ENCODE measurements around the gene GREM1.

GREM1 gene

DNA sequence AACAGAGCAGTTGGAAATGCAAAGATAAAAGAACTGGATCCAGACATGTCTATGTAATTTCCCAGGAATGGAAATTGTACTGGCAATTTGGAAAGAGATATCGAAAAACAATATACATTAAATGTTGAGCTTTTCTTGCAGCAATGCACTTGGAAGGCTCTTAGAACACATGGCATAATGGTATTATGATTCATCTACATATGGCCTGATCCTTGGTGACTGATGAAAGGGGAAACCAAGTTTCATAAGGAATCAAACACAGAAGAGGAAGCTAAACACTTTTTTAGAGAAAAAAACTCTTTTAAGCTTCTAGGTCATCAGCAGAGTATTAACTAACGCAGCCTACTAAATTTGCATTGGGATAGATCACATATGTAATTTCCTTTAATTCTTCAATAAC is 12.4 kb upstream of the GREM1 start:
- Histone ChIP-seq H3K4me1 (no peaks in the 10 kb centered on the region), H3K9me3 (no peaks in the 10 kb centered on the region), H3K4me3 (no peak overlapping the region), H3K36me3 (replicated peaks) (no peaks in the 10 kb centered on the region), H3K27me3 (ENCODE audit: low read depth) (peaks cover 8% of the 10 kb centered on the region; the same call in 1 of the 2 replicates)
- DNase-seq (ENCODE audit: low spot score in 2 of 2): no peak
- in situ Hi-C loops (cut with MboI; ENCODE audit: low sequenced_read_pairs): no loop called here

DNA sequence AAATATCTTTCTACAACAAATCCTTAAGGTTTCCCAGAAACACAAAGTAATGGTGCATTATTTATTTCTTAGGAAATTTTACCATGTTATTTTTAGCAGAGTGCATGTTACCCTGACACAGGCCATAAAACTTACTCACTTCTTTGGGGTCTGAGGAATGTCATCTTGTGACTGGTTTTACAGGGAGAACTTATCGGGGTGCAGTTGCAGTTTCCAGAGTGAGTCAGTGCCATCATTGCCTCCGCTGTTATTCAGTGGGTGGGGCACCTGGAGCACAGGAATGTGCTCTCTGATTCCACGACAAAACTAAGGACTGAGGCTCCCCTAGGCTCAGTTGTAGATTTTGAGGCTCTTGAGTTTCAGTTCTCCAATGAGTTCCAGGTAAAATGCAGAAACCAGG is 11.1 kb upstream of the GREM1 start:
- in situ Hi-C loops (cut with MboI; ENCODE audit: low sequenced_read_pairs): no loop called here
- DNase-seq (ENCODE audit: low spot score in 2 of 2): no peak
- Histone ChIP-seq H3K4me3 (no peak overlapping the region), H3K36me3 (replicated peaks) (no peaks in the 10 kb centered on the region), H3K9me3 (no peaks in the 10 kb centered on the region), H3K4me1 (no peaks in the 10 kb centered on the region), H3K27me3 (ENCODE audit: low read depth) (peaks cover 8% of the 10 kb centered on the region; the same call in 1 of the 2 replicates)

DNA sequence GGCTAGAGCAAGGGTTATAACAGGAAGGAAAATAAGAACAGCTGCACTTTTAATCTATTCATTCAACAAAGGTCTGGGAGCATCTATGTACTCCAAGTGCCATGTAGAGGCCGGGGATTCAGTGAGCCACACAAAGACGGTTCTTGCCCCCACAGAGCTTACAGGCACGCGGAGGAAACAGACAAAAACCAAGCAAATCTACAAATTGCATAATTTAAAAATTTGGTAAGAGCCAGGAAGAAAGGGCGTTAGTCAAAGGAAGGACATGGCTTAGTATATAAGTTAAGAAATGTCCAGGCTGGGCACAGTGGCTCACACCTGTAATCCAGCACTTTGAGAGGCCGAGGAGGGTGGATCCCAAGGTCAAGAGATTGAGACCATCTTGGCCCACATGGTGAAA is 10.4 kb upstream of the GREM1 start:
- in situ Hi-C loops (cut with MboI; ENCODE audit: low sequenced_read_pairs): no loop called here
- Histone ChIP-seq H3K4me1 (no peaks in the 10 kb centered on the region), H3K4me3 (no peak overlapping the region), H3K27me3 (ENCODE audit: low read depth) (peaks cover 8% of the 10 kb centered on the region; the same call in 1 of the 2 replicates), H3K9me3 (no peaks in the 10 kb centered on the region), H3K36me3 (replicated peaks) (no peaks in the 10 kb centered on the region)
- DNase-seq (ENCODE audit: low spot score in 2 of 2): no peak

DNA sequence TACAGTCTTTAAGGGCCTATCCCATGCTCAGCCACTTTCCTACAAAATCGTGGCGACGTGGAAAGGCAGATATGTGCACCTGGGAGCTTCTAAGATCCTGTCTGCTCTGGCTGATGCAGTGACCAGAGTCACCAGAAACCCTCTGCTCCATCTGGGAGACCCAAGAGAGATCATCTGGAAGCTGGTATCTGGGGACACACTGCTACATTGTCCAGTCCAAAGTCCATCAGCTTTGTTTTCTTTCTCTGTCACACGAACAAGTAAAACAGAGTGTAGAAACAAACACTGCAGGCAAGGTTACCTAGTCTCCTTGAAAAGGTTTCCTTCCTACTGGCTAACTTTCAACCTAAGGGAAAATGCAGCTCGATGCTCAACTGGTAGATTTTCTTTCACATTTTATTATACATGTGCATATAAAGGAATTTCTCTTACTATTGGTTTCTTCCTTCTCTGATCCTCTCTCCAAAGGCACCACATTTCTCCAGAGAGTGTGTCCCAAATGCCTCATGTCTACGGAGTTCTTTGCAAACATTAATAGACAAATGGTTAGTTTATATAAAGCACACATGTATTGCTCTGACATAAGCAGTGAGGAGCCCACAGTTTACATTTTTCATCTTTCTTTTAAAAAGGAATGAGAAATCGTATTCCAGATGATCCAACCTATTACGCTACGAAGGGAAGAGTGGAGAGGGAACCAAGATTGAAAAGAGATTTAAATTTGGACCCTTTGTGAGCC is 8.3 kb upstream of the GREM1 start:
- in situ Hi-C loops (cut with MboI; ENCODE audit: low sequenced_read_pairs): no loop called here
- Histone ChIP-seq H3K27me3 (ENCODE audit: low read depth) (peaks cover 9% of the 10 kb centered on the region; the same call in 1 of the 2 replicates), H3K4me1 (no peaks in the 10 kb centered on the region), H3K4me3 (no peak overlapping the region), H3K9me3 (no peaks in the 10 kb centered on the region), H3K36me3 (replicated peaks) (no peaks in the 10 kb centered on the region)
- no peak for DNase-seq (ENCODE audit: low spot score in 2 of 2)

DNA sequence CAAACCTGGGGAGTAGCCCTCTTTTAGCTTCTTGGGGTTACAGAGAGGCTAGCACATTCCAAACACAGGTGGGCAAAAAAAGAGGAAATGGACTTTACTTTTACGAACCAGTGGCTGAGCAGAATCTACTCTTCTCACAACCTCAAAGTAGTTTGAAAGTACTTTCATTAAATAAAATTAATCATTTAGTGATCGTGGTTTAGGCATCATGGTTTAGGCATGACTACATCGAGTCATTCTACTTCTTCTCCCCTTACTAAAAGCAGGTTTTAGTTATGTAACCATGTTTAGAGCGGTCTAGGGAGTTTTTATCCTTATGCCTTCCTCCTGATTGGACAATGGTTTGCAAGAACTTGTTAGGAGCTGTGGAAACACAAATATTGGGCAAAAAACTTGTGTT is 2.5 kb upstream of the GREM1 start:
- Histone ChIP-seq H3K4me3 (no peak overlapping the region), H3K36me3 (replicated peaks) (no peaks in the 10 kb centered on the region), H3K9me3 (no peaks in the 10 kb centered on the region), H3K4me1 (no peaks in the 10 kb centered on the region), H3K27me3 (ENCODE audit: low read depth) (peaks cover 44% of the 10 kb centered on the region)
- in situ Hi-C loops (cut with MboI; ENCODE audit: low sequenced_read_pairs): no loop called here
- DNase-seq (ENCODE audit: low spot score in 2 of 2): no peak

DNA sequence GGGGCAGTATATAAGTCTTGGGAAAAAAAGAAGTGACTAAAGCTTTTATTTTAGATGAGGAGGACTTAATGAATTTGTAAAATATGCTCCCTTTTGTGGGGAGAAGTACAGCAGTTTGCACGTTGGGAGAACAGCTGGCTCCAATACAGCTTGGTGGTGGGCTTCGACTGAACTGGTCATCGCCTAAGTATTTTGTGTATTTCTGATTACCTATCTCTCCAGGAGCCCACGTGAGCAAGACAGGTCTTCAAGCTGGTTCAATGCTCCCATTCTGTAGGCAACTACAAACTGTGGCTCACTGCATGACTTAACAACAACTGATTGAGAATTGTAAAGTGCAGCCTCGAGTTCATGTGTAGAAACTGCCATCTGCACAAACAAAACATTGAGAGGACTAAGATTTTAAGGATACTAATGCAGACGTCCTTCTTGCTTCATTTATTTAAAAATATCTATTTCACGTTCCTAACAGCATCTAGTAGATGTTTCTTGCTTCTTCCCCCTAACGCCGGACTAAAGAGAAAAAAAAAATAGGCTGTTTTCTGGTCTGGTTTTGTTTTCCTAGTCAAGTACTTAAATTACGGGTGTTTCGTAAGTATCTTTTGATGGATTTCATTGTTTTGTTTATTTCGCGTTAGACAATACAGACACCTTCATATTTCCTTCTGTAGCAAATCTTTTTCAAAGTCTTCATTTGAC is 1.4 kb upstream of the GREM1 start:
- no peaks in the 10 kb centered on the region for H3K36me3 ChIP-seq (replicated peaks)
- no peaks in the 10 kb centered on the region for H3K9me3 ChIP-seq
- no peaks in the 10 kb centered on the region for H3K4me1 ChIP-seq
- no peak for DNase-seq (ENCODE audit: low spot score in 2 of 2)
- H3K27me3 ChIP-seq (ENCODE audit: low read depth): peaks cover 45% of the 10 kb centered on the region
- in situ Hi-C loops (cut with MboI; ENCODE audit: low sequenced_read_pairs): no loop called here
- no peak overlapping the region for H3K4me3 ChIP-seq

- DNase-seq (ENCODE audit: low spot score in 2 of 2): no peak
- no peaks in the 10 kb centered on the region for H3K4me1 ChIP-seq
- in situ Hi-C loops (cut with MboI; ENCODE audit: low sequenced_read_pairs): no loop called here
- H3K9me3 ChIP-seq: no peaks in the 10 kb centered on the region
- no peaks in the 10 kb centered on the region for H3K36me3 ChIP-seq (replicated peaks)
- no peak overlapping the region for H3K4me3 ChIP-seq
- H3K27me3 ChIP-seq (ENCODE audit: low read depth): peaks cover 45% of the 10 kb centered on the region
Observed at GRCh38 chr15:32716915-32717425, 834 bp upstream of the GREM1 start.

GRCh38 chr15:32718227-32718820 is 520 bp downstream of the GREM1 start:
- no peak for DNase-seq (ENCODE audit: low spot score in 2 of 2)
- no peaks in the 10 kb centered on the region for H3K4me1 ChIP-seq
- no peak overlapping the region for H3K4me3 ChIP-seq
- no peaks in the 10 kb centered on the region for H3K9me3 ChIP-seq
- in situ Hi-C loops (cut with MboI; ENCODE audit: low sequenced_read_pairs): no loop called here
- H3K36me3 ChIP-seq (replicated peaks): no peaks in the 10 kb centered on the region
- peaks cover 45% of the 10 kb centered on the region for H3K27me3 ChIP-seq (ENCODE audit: low read depth)

DNA sequence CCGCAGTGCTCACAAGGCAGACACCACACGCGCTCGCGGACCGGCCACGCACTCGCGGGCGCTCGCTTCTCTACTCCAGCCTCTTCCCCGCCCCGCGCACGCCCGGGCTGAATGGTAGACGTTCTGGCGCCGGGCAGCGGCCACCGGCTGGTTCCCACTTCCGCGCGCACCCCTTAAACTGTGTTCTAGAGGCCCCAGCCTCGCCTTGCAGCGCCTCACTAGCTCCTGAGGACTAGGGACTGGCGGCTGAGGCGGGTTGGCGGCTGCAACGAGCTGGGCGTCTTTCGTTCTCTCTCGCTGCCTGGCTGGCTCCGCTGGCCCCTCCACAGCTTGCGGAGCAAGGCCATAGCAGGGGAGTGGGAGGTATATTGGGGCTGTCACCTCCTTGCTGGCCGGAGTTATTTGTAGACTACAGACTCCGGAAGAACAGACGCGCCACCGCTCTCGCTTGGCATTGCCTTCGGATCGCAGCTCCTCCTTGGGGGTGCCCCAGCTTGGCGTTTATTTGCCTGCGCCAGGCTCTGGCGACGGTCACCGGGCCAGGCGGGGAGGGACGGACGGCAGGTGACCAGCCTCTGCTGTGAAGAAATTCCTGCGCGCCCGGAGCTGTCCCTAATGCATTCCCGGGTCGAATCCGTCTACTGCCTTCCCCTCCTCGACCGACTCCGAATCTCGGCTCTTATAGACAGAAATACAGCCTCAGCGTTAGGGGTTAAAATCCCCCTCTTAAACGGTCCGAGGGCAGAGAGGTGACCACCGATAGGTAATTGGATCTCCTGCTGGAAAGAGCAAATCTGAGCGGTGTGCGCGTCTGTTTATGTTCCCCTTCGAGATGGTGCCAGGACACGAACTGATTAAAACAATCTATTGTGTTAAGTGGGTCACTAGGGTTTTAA is 1.3 kb downstream of the GREM1 start:
- H3K9me3 ChIP-seq: no peaks in the 10 kb centered on the region
- H3K4me3 ChIP-seq: no peak overlapping the region
- no peaks in the 10 kb centered on the region for H3K4me1 ChIP-seq
- in situ Hi-C loops (cut with MboI; ENCODE audit: low sequenced_read_pairs): no loop called here
- no peak for DNase-seq (ENCODE audit: low spot score in 2 of 2)
- H3K36me3 ChIP-seq (replicated peaks): no peaks in the 10 kb centered on the region
- peaks cover 45% of the 10 kb centered on the region for H3K27me3 ChIP-seq (ENCODE audit: low read depth)

DNA sequence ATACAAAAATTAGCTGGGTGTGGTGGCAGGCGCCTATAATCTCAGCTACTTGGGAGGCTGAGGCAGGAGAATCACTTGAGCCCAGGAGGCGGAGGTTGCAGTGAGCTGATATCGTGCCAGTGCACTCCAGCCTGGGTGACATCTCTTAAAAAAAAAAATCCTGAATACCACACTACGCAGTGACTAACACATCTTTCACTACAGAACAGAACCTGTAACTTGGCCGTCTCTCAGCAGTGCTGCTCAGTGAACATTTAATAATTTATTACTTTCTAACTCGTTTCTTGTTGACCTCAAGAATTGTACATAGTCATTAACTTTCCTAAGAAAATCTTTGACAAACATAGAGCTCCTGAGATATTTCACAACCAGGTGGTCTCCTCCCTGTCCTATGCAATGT is 3.8 kb downstream of the GREM1 start:
- in situ Hi-C loops (cut with MboI; ENCODE audit: low sequenced_read_pairs): no loop called here
- DNase-seq (ENCODE audit: low spot score in 2 of 2): no peak
- Histone ChIP-seq H3K9me3 (peaks cover 2% of the 10 kb centered on the region; the same call in 1 of the 2 replicates), H3K4me3 (no peak overlapping the region), H3K4me1 (no peaks in the 10 kb centered on the region), H3K36me3 (replicated peaks) (no peaks in the 10 kb centered on the region), H3K27me3 (ENCODE audit: low read depth) (peaks cover 29% of the 10 kb centered on the region)

GRCh38 chr15:32722136-32722535 is 4.3 kb downstream of the GREM1 start:
- DNase-seq (ENCODE audit: low spot score in 2 of 2): no peak
- in situ Hi-C loops (cut with MboI; ENCODE audit: low sequenced_read_pairs): no loop called here
- Histone ChIP-seq H3K36me3 (replicated peaks) (no peaks in the 10 kb centered on the region), H3K4me1 (no peaks in the 10 kb centered on the region), H3K4me3 (no peak overlapping the region), H3K27me3 (ENCODE audit: low read depth) (peaks cover 24% of the 10 kb centered on the region), H3K9me3 (peaks cover 2% of the 10 kb centered on the region; the same call in 1 of the 2 replicates)

- no peaks in the 10 kb centered on the region for H3K36me3 ChIP-seq (replicated peaks)
- H3K4me1 ChIP-seq: no peaks in the 10 kb centered on the region
- no peak for DNase-seq (ENCODE audit: low spot score in 2 of 2)
- H3K4me3 ChIP-seq: no peak overlapping the region
- peaks cover 20% of the 10 kb centered on the region for H3K27me3 ChIP-seq (ENCODE audit: low read depth)
- H3K9me3 ChIP-seq: peaks cover 2% of the 10 kb centered on the region; the same call in 1 of the 2 replicates
- in situ Hi-C loops (cut with MboI; ENCODE audit: low sequenced_read_pairs): no loop called here
Observed at GRCh38 chr15:32723171-32723948, 5.6 kb downstream of the GREM1 start.

Data from HAP-1 (cell line).